SU-DHL-6 (cell line): Measurements from ENCODE around the gene ACP6.

ENCODE experiments used
- H2AFZ ChIP-seq: fragments of 200-600 bp; sonication (generic); 2 replicates; pipeline ENCODE4 v1.6.1; 2014; ENCODE audit warnings: low read depth, mild to moderate bottlenecking, moderate library complexity, mixed read lengths, antibody characterized with exemption, low read length; ENCODE audit not compliant: severe bottlenecking
- H3F3A ChIP-seq: fragments of 200-600 bp; shearing (Covaris generic); 2 replicates; pipeline ENCODE4 v1.6.0; 2016; ENCODE audit warnings: antibody characterized with exemption, mild to moderate bottlenecking; ENCODE audit not compliant: insufficient read depth
- H3K27ac ChIP-seq: fragments of 200-600 bp; sonication (generic); 2 replicates; pipeline ENCODE4 v1.5.1; 2016; ENCODE audit warnings: low read depth, mild to moderate bottlenecking, low read length, moderate library complexity, mixed read lengths
- H3K27me3 ChIP-seq: fragments of 200-600 bp; sonication (generic), shearing (Covaris generic); 2 replicates; pipeline ENCODE4 v1.6.0; 2014; ENCODE audit warnings: mild to moderate bottlenecking, low read length
- H3K36me3 ChIP-seq: fragments of 200-600 bp; sonication (generic); 2 replicates; pipeline ENCODE4 v1.6.1; 2014; ENCODE audit warnings: mild to moderate bottlenecking, low read length, mixed read lengths
- H3K4me2 ChIP-seq: fragments of 300-600, 200-600 bp; shearing (Covaris generic), sonication (generic); 2 replicates; pipeline ENCODE4 v1.6.0; 2014; ENCODE audit warnings: low read length, low read depth, mild to moderate bottlenecking; ENCODE audit not compliant: poor library complexity, severe bottlenecking
- H3K4me3 ChIP-seq: fragments of 200-600 bp; sonication (generic); 2 replicates; pipeline ENCODE4 v1.5.1; 2014; ENCODE audit warnings: antibody characterized with exemption, low read length, mild to moderate bottlenecking, mixed read lengths; ENCODE audit not compliant: insufficient read depth, poor library complexity, severe bottlenecking
- H3K79me2 ChIP-seq: fragments of 200-600 bp; sonication (generic); 2 replicates; pipeline ENCODE4 v1.6.1; 2014; ENCODE audit warnings: mild to moderate bottlenecking, low read length, moderate library complexity; ENCODE audit not compliant: insufficient read depth
- H3K9ac ChIP-seq: fragments of 200-600 bp; sonication (generic); 2 replicates; pipeline ENCODE4 v1.7.0; 2014; ENCODE audit warnings: mild to moderate bottlenecking, low read length
- H3K9me2 ChIP-seq: fragments of 200-600 bp; sonication (generic); replicated peaks from 2 replicates; pipeline ENCODE4 v1.6.1; 2014; ENCODE audit warnings: low read length; ENCODE audit not compliant: insufficient read depth
- H3K9me3 ChIP-seq: fragments of 200-600 bp; sonication (generic); 2 replicates; pipeline ENCODE4 v1.6.1; 2014; ENCODE audit warnings: low read length, mixed read lengths; ENCODE audit not compliant: insufficient read depth
- H4K20me1 ChIP-seq: fragments of 200-600 bp; sonication (generic); 2 replicates; pipeline ENCODE4 v1.6.1; 2014; ENCODE audit warnings: low read depth, mild to moderate bottlenecking, antibody characterized with exemption, low read length, moderate library complexity, mixed read lengths
- CTCF ChIP-seq: fragments of 200-600 bp; sonication (generic); IDR thresholded peaks from one replicate; pipeline ENCODE4 v1.5.1; 2017; ENCODE audit warnings: antibody characterized with exemption, mild to moderate bottlenecking, low read length, moderate library complexity; ENCODE audit not compliant: insufficient read depth, poor library complexity, severe bottlenecking
- EZH2phosphoT487 ChIP-seq: fragments of 200-600 bp; sonication (generic), shearing (Covaris generic); conservative IDR thresholded peaks from 2 replicates; pipeline ENCODE4 v1.6.1; 2018; ENCODE audit warnings: mild to moderate bottlenecking, antibody characterized with exemption, low read length, moderate library complexity, mixed read lengths

Gene ACP6

GRCh38 chr1:147670319-147671001 lies at the start of gene ACP6:
ACP6 (minus strand) TSS chr1:147670524; CDS start chr1:147670048, 476 bp downstream.
- Histone ChIP-seq H3K27me3 (no peaks in the 10 kb centered on the region), H3K36me3 (no peaks in the 10 kb centered on the region), H3K79me2 (peaks cover 12% of the 10 kb centered on the region; the same call in 1 of the 2 replicates), H3F3A (no peaks in the 10 kb centered on the region), H3K4me2 (peak within 1 kb of the TSS; percentile 71), H3K27ac (no peak within 1 kb of the TSS), H3K4me3 (peak within 1 kb of the TSS; percentile 70), H3K9ac (peak within 1 kb of the TSS; percentile 67), H2AFZ (peak within 1 kb of the TSS; percentile 97), H3K9me2 (no peaks in the 10 kb centered on the region), H3K9me3 (no peaks in the 10 kb centered on the region), H4K20me1 (peaks cover 3% of the 10 kb centered on the region; the same call in 1 of the 2 replicates)
- TF ChIP-seq CTCF (no peak), EZH2phosphoT487 (no peak)

GRCh38 chr1:147719711-147720225 lies 49.4 kb upstream of the ACP6 start:
- no peak overlapping the region for H3K4me2 ChIP-seq
- no peak overlapping the region for H3K27ac ChIP-seq
- H2AFZ ChIP-seq, result no peak overlapping the region
- no peaks in the 10 kb centered on the region for H3K9me2 ChIP-seq
- H3K9me3 ChIP-seq, result peaks cover 17% of the 10 kb centered on the region; the same call in 1 of the 2 replicates
- no peaks in the 10 kb centered on the region for H3K27me3 ChIP-seq
- no peaks in the 10 kb centered on the region for H3F3A ChIP-seq
- no peak overlapping the region for H3K4me3 ChIP-seq
- no peaks in the 10 kb centered on the region for H3K36me3 ChIP-seq
- H4K20me1 ChIP-seq, result no peaks in the 10 kb centered on the region
- TF ChIP-seq EZH2phosphoT487 (no peak), CTCF (no peak)
- H3K79me2 ChIP-seq, result no peaks in the 10 kb centered on the region
- no peak overlapping the region for H3K9ac ChIP-seq

GRCh38 chr1:147719029-147719698 lies 48.8 kb upstream of the ACP6 start:
- no peak overlapping the region for H3K4me3 ChIP-seq
- H3K36me3 ChIP-seq, result no peaks in the 10 kb centered on the region
- H3K9me3 ChIP-seq, result peaks cover 17% of the 10 kb centered on the region; the same call in 1 of the 2 replicates
- H3K27ac ChIP-seq, result no peak overlapping the region
- H2AFZ ChIP-seq, result no peak overlapping the region
- H4K20me1 ChIP-seq, result no peaks in the 10 kb centered on the region
- no peaks in the 10 kb centered on the region for H3F3A ChIP-seq
- no peaks in the 10 kb centered on the region for H3K27me3 ChIP-seq
- no peaks in the 10 kb centered on the region for H3K9me2 ChIP-seq
- TF ChIP-seq EZH2phosphoT487 (no peak), CTCF (no peak)
- no peak overlapping the region for H3K9ac ChIP-seq
- no peak overlapping the region for H3K4me2 ChIP-seq
- H3K79me2 ChIP-seq, result no peaks in the 10 kb centered on the region
